ENCODE measurements around the gene NEK10.

DNA sequence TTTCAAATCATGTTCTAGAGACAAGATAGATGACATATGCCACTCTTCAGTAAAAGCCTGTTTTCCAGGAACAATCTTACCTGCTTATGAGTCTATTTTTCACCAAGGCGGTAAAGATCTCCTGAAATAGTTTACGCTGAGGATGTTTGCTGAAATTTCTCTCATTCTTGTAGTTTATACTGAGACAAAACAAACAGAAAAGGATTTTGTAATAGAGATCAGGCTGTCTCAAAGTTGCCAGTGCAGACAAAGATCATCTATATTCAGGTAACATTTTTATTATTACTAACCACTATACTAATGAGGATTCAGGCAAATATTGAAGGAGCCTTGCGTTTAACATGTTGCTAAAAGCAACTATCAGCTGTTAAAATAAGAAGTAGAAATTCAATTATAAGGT is 25.0 kb downstream of the NEK10 start:
- TF ChIP-seq EZH2 (IDR thresholded peaks at IDR 0.05) (no peak), POLR2AphosphoS5 (IDR thresholded peaks at IDR 0.05; ENCODE audit: borderline replicate concordance, low read depth, low read length) (no peak)

Data from SK-N-MC (cell line).